Renal cortex interstitium (tissue), 11 donors: Measurements from ENCODE around the gene CDH12. TPM values are rescaled to one million over a fixed set of nuclear protein-coding genes. Genes with fewer than 3 reads are reported as not detected.
"Not testable (repeated sequence)": the region's sequence is repeated elsewhere in the genome, so short reads cannot be mapped to it uniquely, and the experiment has no call there.

Source experiments
- DNase-seq, 11 donors: peaks; one replicate each; pipeline ENCODE4 v3.0.0-alpha.2; 2013; ENCODE audit warnings: low read depth in 9 of 11, low spot score in 4 of 11; ENCODE audit errors: extremely low read depth in 1 of 11
- polyA plus RNA-seq, 3 donors: library from polyadenylated mRNA; unstranded; fragments of 120-200 nt; gene quantifications; one replicate each; pipeline ENCODE4 v1.2.1, GENCODE V29; 2013; ENCODE audit not compliant: insufficient read length in 3 of 3

CDH12 gene
- polyA plus RNA-seq, 3 donors, result 6.1 to 8.0 (median 6.4) TPM

- DNase-seq, result not testable (repeated sequence)
These were observed 712.7 kb downstream of the CDH12 start for GRCh38 chr5:22140418-22140817.

DNA sequence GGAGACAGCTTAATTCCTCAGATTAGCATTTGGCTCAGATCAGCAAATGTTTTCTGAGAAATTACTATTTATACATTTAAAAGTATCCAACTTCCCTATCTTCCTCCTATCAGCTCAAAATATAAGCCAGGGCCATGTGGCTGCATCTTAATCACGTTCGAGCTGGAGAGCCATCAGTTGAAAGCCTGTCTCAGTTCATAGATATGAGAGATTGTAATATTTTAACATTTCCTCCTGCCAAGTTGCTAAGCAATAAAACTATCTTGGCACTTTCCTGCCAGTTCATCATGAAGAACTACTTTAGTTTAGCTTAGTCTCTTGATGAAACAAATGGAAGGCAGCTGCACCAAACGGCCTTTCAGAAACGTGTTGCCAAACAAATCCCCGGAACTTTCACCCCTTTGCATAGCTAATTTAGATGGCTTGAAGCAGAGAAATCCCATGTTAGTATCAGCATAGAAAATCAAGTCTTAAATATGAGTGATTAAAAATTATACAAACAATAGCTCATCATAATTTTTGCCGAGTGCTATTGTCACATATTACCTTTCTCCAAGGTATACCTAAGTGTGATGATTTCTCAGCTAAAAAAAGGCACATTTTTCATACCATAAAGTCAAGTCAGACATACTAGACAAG, 713.4 kb downstream of the CDH12 start:
- not testable (repeated sequence) for DNase-seq

- no peak for DNase-seq
These were observed 741.8 kb downstream of the CDH12 start for GRCh38 chr5:22111320-22111719.

- DNase-seq, result no peak
These were observed 743.8 kb downstream of the CDH12 start for GRCh38 chr5:22109315-22109714.

- DNase-seq, result no peak
These were observed 744.6 kb downstream of the CDH12 start for GRCh38 chr5:22108545-22108944.

- DNase-seq, result no peak
These were observed 750.3 kb downstream of the CDH12 start for GRCh38 chr5:22102823-22103359.

DNA sequence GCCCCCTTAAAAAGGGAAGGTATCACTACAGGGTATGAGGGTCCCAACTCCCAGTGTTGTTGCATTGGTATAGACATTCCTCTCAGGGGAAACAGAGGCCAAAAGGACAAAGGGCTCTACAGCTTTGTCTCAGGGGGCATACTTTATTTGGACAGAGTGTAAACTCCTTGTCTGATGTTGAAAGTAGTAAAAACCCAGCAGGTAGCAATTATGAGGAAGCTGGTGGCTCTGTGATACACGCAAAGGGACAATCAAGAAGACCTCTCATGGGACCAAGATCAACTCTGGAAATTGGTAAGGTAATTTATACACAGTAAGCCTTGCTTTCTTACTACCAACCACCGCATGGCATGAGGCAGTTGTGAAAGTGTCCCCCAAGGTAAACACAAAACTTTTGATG, 764.6 kb downstream of the CDH12 start:
- no peak for DNase-seq

GRCh38 chr5:22079566-22079965, 773.6 kb downstream of the CDH12 start:
- DNase-seq, result no peak

GRCh38 chr5:22079002-22079401, 774.1 kb downstream of the CDH12 start:
- DNase-seq, result no peak

DNA sequence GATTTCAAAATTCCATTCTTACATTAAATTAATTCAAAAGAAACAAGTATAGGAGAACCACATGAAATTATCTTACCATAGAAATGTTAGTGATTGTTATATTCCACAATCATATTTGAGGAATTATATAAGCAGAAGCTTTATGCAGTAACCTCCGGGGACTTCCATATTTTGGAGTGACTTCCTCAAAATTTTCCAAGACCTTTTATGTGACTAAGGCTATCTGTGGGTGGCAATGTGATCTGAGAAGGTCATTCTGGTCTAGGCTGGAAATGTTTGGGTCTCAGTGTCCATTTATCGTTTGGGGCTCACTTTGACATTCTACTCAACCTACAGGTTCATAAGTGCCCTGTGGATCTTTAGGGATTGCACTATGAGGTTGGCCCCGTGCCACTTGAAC, 776.6 kb downstream of the CDH12 start:
- no peak for DNase-seq

GRCh38 chr5:22070186-22070728, 782.9 kb downstream of the CDH12 start:
- DNase-seq, result no peak

GRCh38 chr5:22063717-22064116, 789.4 kb downstream of the CDH12 start:
- no peak for DNase-seq

- DNase-seq, result no peak
These were observed 794.5 kb downstream of the CDH12 start for GRCh38 chr5:22058620-22059019.

DNA sequence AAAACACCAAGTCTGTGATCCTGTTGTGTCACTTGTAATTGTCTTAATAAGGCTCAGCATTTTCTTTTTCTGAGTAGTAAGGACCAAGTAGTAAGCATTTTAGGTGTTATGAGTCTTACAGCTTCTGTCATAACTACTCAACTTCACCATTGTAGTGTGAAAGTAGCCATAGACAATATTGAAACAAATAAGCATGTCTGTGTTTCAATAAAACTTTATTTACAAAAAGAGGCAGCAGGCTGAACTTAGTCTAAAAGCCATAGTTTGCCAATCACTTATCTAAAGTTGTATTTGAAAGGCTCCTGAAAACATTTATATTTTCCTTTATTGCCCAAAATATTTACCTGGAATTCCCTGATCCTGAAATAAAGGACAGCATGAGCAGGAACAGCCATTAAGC, 796.1 kb downstream of the CDH12 start:
- no peak for DNase-seq

DNA sequence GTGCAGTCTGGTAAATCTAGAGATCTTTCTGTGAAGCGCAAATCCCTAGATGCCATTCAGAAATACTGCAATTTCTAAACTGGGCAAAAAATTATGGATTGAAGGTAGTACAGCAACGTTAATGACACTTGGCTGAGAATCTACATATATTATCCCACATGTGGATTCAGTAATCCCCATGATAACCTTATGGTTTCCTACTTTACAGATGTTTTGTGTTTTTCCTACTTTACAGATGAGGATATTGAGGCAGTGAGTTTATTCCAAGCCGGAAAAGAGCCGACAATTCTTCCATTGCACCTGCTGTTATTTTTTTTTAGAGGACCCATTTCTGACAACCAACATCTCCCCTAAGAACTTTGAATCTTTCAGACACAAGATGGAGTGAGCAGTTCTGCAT, 796.5 kb downstream of the CDH12 start:
- DNase-seq, result no peak

DNA sequence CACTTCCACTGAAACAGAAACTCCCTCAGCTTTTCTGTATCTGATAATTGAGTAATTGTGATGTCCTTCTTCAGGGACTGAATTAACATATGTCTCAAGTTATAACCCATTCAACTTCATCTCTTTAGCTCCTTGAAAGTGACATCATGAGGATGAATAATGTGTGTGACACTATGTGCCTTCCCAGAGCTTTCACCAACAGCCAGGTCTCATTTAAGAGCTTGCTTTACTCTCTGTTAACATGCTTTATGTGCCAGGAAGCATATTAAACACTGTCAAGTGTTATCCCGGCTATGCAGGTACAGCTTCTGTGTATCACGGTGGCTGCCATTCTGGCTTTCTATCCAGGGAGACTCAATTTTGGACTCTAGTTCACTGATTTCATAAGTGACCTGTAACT, 799.9 kb downstream of the CDH12 start:
- no peak for DNase-seq

- no peak for DNase-seq
These were observed 801.3 kb downstream of the CDH12 start for GRCh38 chr5:22051881-22052280.

DNA sequence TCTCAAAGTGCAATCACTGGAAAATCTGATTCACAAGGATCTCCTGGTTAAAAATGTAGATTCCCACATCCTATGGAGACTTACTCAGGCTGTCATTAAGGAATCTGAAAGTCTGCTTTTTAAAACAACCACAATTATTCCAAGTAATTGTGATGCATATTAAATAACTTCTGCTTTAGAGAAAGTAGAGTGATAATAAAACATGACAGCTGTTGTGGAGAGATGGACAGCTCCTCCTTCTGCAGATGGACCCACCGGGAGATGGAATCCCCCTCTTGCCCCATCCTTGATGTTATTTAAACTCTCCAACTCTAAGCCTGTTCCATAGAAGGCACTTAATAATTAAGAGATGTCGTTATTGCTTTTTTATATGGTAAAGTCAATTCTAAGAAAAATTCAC, 802.2 kb downstream of the CDH12 start:
- DNase-seq, result no peak

DNA sequence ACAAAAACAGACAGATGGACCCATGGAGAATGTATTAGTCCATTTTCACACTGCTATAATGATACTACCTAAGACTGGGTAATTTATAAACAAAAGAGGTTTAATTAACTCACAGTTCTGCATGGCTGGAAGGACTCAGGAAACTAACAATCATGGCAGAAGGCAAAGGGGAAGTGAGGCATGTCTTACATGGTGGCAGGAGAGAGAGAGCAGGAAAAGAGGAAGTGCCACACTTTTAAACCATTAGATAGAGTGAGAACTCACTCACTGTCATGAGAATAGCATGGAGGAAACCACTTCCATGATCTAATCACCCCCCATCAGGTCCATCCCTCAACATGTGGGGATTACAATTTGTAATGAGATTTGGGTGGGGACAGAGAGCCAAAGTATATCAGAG, 808.9 kb downstream of the CDH12 start:
- no peak for DNase-seq

DNA sequence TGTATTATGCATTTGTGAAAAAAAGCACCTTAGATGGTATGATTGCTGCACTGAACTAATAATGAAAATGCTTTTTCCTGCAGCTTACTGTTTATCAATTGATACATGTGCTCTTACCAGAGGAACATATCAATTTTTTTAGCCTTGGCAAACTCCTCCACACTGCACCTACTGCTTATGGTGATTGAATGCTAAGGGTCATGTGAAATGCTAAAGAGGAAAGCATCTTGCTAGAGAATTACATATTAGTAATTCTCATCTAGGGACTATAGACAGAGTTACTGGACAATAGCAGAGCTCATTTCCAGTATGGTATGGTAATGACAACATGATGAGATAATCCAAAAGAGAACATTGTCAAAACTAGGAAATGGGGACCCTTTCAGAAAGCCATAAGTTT, 817.1 kb downstream of the CDH12 start:
- DNase-seq, result no peak

DNA sequence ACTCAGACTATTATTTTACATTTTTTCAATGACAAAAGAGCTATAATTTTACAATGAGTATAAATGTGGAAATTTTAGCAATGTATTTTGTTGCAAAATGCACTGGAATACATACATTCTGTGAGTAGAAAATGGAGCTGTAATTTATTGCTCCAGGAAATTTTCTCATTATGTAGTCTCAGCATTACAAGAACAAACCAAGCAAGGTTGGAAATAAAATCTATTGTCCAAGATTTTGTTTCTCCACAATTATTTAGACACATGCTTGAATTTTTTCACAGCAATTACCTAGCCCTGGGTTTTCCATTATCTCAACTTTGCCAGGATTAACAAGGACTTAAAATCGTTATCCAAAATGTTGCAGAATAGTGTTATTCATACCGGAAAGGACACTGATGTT, 820.1 kb downstream of the CDH12 start:
- DNase-seq, result no peak
